Muscle of leg (tissue), 11 donors: ENCODE measurements around the gene EIF3F. TPM values are rescaled to one million over a fixed set of nuclear protein-coding genes. Genes with fewer than 3 reads are reported as not detected.

Source experiments
- DNase-seq: peaks from one replicate; pipeline ENCODE4 v3.0.0; 2013
- H3K27ac ChIP-seq: one replicate; pipeline ENCODE4 v1.5.1; 2013; ENCODE audit warnings: mild to moderate bottlenecking, low read length, control low read depth
- H3K27me3 ChIP-seq: one replicate; pipeline ENCODE4 v1.6.1; 2013; ENCODE audit warnings: low read length; ENCODE audit not compliant: control insufficient read depth, insufficient read depth
- H3K36me3 ChIP-seq: one replicate; pipeline ENCODE4 v1.6.1; 2013; ENCODE audit warnings: low read length; ENCODE audit not compliant: control insufficient read depth, insufficient read depth
- H3K4me1 ChIP-seq: one replicate; pipeline ENCODE4 v1.6.1; 2013; ENCODE audit warnings: low read length; ENCODE audit not compliant: control insufficient read depth, insufficient read depth
- H3K4me3 ChIP-seq: one replicate; pipeline ENCODE4 v1.5.1; 2013; ENCODE audit warnings: low read length, control low read depth
- H3K9me3 ChIP-seq: replicated peaks from 2 replicates; pipeline ENCODE4 v1.6.1; 2013; ENCODE audit warnings: low read depth, low read length; ENCODE audit not compliant: control insufficient read depth
- WGBS: methylation state at CpG from one replicate; pipeline ENCODE4 v1.1.5; 2013; ENCODE audit warnings: missing lambda C conversion rate; ENCODE audit not compliant: insufficient coverage; 5-methylcytosine and 5-hydroxymethylcytosine counted together
- polyA plus RNA-seq, 8 donors: library from polyadenylated mRNA; unstranded; fragments of 120-200 nt; gene quantifications; one replicate each; pipeline versions ENCODE4 v1.2.1 to v1.2.3, GENCODE V29; 2013; ENCODE audit warnings: inconsistent platforms in 1 of 8, low replicate concordance in 1 of 8; ENCODE audit not compliant: insufficient read length in 8 of 8, insufficient read depth in 1 of 8
- total RNA-seq: library from RNA; stranded (reverse); fragments of 120-200 nt; gene quantifications from one replicate; pipeline ENCODE4 v1.2.4, GENCODE V29; 2013

The EIF3F gene
- total and polyA plus RNA-seq, 9 donors, result 386 to 452 (median 417) TPM

- peaks cover 53% of the 10 kb centered on the region for H3K27me3 ChIP-seq
- under 1% methylated on average over 61 of the region's 62 CpGs for WGBS
- H3K27ac ChIP-seq, result no peak overlapping the region
- H3K9me3 ChIP-seq, result no peaks in the 10 kb centered on the region
- DNase-seq, result peak; percentile 82
- H3K4me3 ChIP-seq, result peak overlapping the region; percentile 51
- H3K4me1 ChIP-seq, result peaks cover 9% of the 10 kb centered on the region
- no peaks in the 10 kb centered on the region for H3K36me3 ChIP-seq
These were observed 31.6 kb downstream of the EIF3F start for GRCh38 chr11:8018484-8019313.

GRCh38 chr11:8019314-8020243 is 32.4 kb downstream of the EIF3F start:
- Histone ChIP-seq H3K4me1 (peaks cover 9% of the 10 kb centered on the region), H3K27me3 (peaks cover 52% of the 10 kb centered on the region)

GRCh38 chr11:8020244-8020597 is 33.1 kb downstream of the EIF3F start:
- Histone ChIP-seq H3K27ac (no peak overlapping the region), H3K36me3 (no peaks in the 10 kb centered on the region), H3K27me3 (peaks cover 53% of the 10 kb centered on the region), H3K4me3 (no peak overlapping the region), H3K9me3 (no peaks in the 10 kb centered on the region), H3K4me1 (peaks cover 9% of the 10 kb centered on the region)
- WGBS, result 39% methylated on average over 4 of the region's 7 CpGs
- DNase-seq, result no peak

More at GRCh38 chr11:8019314-8020243, 32.4 kb downstream of the EIF3F start:
- DNase-seq, result peak; percentile 12
- WGBS, result under 1% methylated on average over 79 of the region's 84 CpGs
- Histone ChIP-seq H3K4me3 (peak overlapping the region; percentile 51), H3K27ac (no peak overlapping the region), H3K9me3 (no peaks in the 10 kb centered on the region), H3K36me3 (no peaks in the 10 kb centered on the region)

- no peak overlapping the region for H3K27ac ChIP-seq
- H3K36me3 ChIP-seq, result no peaks in the 10 kb centered on the region
- no peak overlapping the region for H3K4me3 ChIP-seq
- WGBS, result 60% methylated on average over 1 of the region's 1 CpG
- peaks cover 9% of the 10 kb centered on the region for H3K4me1 ChIP-seq
- H3K9me3 ChIP-seq, result no peaks in the 10 kb centered on the region
- no peak for DNase-seq
- peaks cover 41% of the 10 kb centered on the region for H3K27me3 ChIP-seq
These were observed 34.8 kb downstream of the EIF3F start for GRCh38 chr11:8021920-8022319.

- WGBS, result 60% methylated on average over 1 of the region's 2 CpGs
- no peaks in the 10 kb centered on the region for H3K9me3 ChIP-seq
- H3K4me1 ChIP-seq, result peaks cover 9% of the 10 kb centered on the region
- H3K27me3 ChIP-seq, result peaks cover 34% of the 10 kb centered on the region
- H3K4me3 ChIP-seq, result no peak overlapping the region
- no peak overlapping the region for H3K27ac ChIP-seq
- DNase-seq, result no peak
- no peaks in the 10 kb centered on the region for H3K36me3 ChIP-seq
These were observed 35.7 kb downstream of the EIF3F start for GRCh38 chr11:8022876-8023275.

- WGBS, result 89% methylated on average over 8 of the region's 12 CpGs
- Histone ChIP-seq H3K27me3 (peaks cover 27% of the 10 kb centered on the region), H3K9me3 (no peaks in the 10 kb centered on the region), H3K4me1 (peaks cover 7% of the 10 kb centered on the region), H3K36me3 (no peaks in the 10 kb centered on the region), H3K4me3 (no peak overlapping the region), H3K27ac (no peak overlapping the region)
- no peak for DNase-seq
These were observed 36.9 kb downstream of the EIF3F start for GRCh38 chr11:8023831-8024555.

GRCh38 chr11:8025123-8025522 is 38.0 kb downstream of the EIF3F start:
- 83% methylated on average over 1 of the region's 3 CpGs for WGBS
- Histone ChIP-seq H3K36me3 (no peaks in the 10 kb centered on the region), H3K4me3 (no peak overlapping the region), H3K4me1 (peaks cover 2% of the 10 kb centered on the region), H3K27ac (no peak overlapping the region), H3K27me3 (peaks cover 22% of the 10 kb centered on the region), H3K9me3 (no peaks in the 10 kb centered on the region)
- no peak for DNase-seq

GRCh38 chr11:8025816-8026215 is 38.7 kb downstream of the EIF3F start:
- DNase-seq, result no peak
- no peaks in the 10 kb centered on the region for H3K36me3 ChIP-seq
- no peaks in the 10 kb centered on the region for H3K9me3 ChIP-seq
- peaks cover 17% of the 10 kb centered on the region for H3K27me3 ChIP-seq
- WGBS, result no CpG with 5 or more reads among the region's 2 CpGs
- no peak overlapping the region for H3K27ac ChIP-seq
- no peak overlapping the region for H3K4me3 ChIP-seq
- no peaks in the 10 kb centered on the region for H3K4me1 ChIP-seq

- H3K36me3 ChIP-seq, result no peaks in the 10 kb centered on the region
- DNase-seq, result no peak
- no peaks in the 10 kb centered on the region for H3K9me3 ChIP-seq
- WGBS, result no CpG with 5 or more reads among the region's 3 CpGs
- H3K4me3 ChIP-seq, result no peak overlapping the region
- no peak overlapping the region for H3K27ac ChIP-seq
- peaks cover 16% of the 10 kb centered on the region for H3K27me3 ChIP-seq
- H3K4me1 ChIP-seq, result no peaks in the 10 kb centered on the region
These were observed 39.8 kb downstream of the EIF3F start for GRCh38 chr11:8026982-8027381.
